Measurements from ENCODE around the gene FAM149B1.

FAM149B1 gene

GRCh38 chr10:73174148-73174925 lies 6.4 kb downstream of the FAM149B1 start:
- no peak for DNase-seq (ENCODE audit: low read depth)

GRCh38 chr10:73182568-73182967 lies 14.6 kb downstream of the FAM149B1 start:
- no peak for DNase-seq (ENCODE audit: low read depth)

- no peak for DNase-seq (ENCODE audit: low read depth)
These were observed 15.9 kb downstream of the FAM149B1 start for GRCh38 chr10:73183667-73184281.

GRCh38 chr10:73186266-73186665 lies 18.3 kb downstream of the FAM149B1 start:
- DNase-seq (ENCODE audit: low read depth) = no peak

- DNase-seq (ENCODE audit: low read depth) = no peak
These were observed 22.3 kb downstream of the FAM149B1 start for GRCh38 chr10:73190188-73190587.

- DNase-seq (ENCODE audit: low read depth) = no peak
These were observed 37.2 kb downstream of the FAM149B1 start for GRCh38 chr10:73205081-73205480.

GRCh38 chr10:73205890-73206289 lies 38.0 kb downstream of the FAM149B1 start:
- no peak for DNase-seq (ENCODE audit: low read depth)

GRCh38 chr10:73206385-73206784 lies 38.5 kb downstream of the FAM149B1 start:
- DNase-seq (ENCODE audit: low read depth) = no peak

- DNase-seq (ENCODE audit: low read depth) = no peak
These were observed 40.0 kb downstream of the FAM149B1 start for GRCh38 chr10:73207883-73208282.

GRCh38 chr10:73209705-73210104 lies 41.8 kb downstream of the FAM149B1 start:
- no peak for DNase-seq (ENCODE audit: low read depth)

- DNase-seq (ENCODE audit: low read depth) = no peak
These were observed 42.6 kb downstream of the FAM149B1 start for GRCh38 chr10:73210395-73211105.

GRCh38 chr10:73211106-73211811 lies 43.3 kb downstream of the FAM149B1 start:
- DNase-seq (ENCODE audit: low read depth) = no peak

GRCh38 chr10:73215749-73216148 lies 47.8 kb downstream of the FAM149B1 start:
- DNase-seq (ENCODE audit: low read depth) = no peak

- DNase-seq (ENCODE audit: low read depth) = no peak
These were observed 49.7 kb downstream of the FAM149B1 start for GRCh38 chr10:73217628-73218027.

- no peak for DNase-seq (ENCODE audit: low read depth)
These were observed 50.7 kb downstream of the FAM149B1 start for GRCh38 chr10:73218431-73219191.

- DNase-seq (ENCODE audit: low read depth) = no peak
These were observed 51.5 kb downstream of the FAM149B1 start for GRCh38 chr10:73219384-73219783.

- no peak for DNase-seq (ENCODE audit: low read depth)
These were observed 53.1 kb downstream of the FAM149B1 start for GRCh38 chr10:73220989-73221388.

GRCh38 chr10:73225518-73225917 lies 57.6 kb downstream of the FAM149B1 start:
- DNase-seq (ENCODE audit: low read depth) = no peak

GRCh38 chr10:73226663-73227062 lies 58.7 kb downstream of the FAM149B1 start:
- DNase-seq (ENCODE audit: low read depth) = no peak

- DNase-seq (ENCODE audit: low read depth) = no peak
These were observed 60.3 kb downstream of the FAM149B1 start for GRCh38 chr10:73228247-73228646.

GRCh38 chr10:73229567-73229966 lies 61.6 kb downstream of the FAM149B1 start:
- DNase-seq (ENCODE audit: low read depth) = no peak

- no peak for DNase-seq (ENCODE audit: low read depth)
These were observed 65.0 kb downstream of the FAM149B1 start for GRCh38 chr10:73232887-73233286.

Data from stimulated activated CD8-positive, alpha-beta memory T cell treated with anti-CD3 and anti-CD28 coated beads, Interleukin-12 subunit alpha, Interleukin-12 subunit beta, amount 100 ng/mL, for 1 hour (primary cell).